ENCODE measurements around the gene IP6K2.

Gene IP6K2

GRCh38 chr3:48698891-48699290 lies 18.1 kb downstream of the IP6K2 start:
- no peak for TF ChIP-seq TEAD4 (IDR thresholded peaks at IDR 0.05)
- no peak for TF ChIP-seq EP300 (IDR thresholded peaks at IDR 0.05; ENCODE audit: borderline replicate concordance)
- no peak for TF ChIP-seq TAF1 (IDR thresholded peaks at IDR 0.05; ENCODE audit: low read depth)
- TF ChIP-seq NFIC (IDR thresholded peaks at IDR 0.05) = no peak
- TF ChIP-seq CREB1 (IDR thresholded peaks at IDR 0.05; ENCODE audit: low read depth) = no peak
- no peak for TF ChIP-seq EGR1 (IDR thresholded peaks at IDR 0.05)
- no peak for TF ChIP-seq RAD21 (IDR thresholded peaks at IDR 0.05; ENCODE audit: low read depth)
- TF ChIP-seq, protein P1, sequence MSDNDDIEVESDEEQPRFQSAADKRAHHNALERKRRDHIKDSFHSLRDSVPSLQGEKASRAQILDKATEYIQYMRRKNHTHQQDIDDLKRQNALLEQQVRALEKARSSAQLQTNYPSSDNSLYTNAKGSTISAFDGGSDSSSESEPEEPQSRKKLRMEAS (IDR thresholded peaks at IDR 0.05) = no peak
- TF ChIP-seq, protein P2, sequence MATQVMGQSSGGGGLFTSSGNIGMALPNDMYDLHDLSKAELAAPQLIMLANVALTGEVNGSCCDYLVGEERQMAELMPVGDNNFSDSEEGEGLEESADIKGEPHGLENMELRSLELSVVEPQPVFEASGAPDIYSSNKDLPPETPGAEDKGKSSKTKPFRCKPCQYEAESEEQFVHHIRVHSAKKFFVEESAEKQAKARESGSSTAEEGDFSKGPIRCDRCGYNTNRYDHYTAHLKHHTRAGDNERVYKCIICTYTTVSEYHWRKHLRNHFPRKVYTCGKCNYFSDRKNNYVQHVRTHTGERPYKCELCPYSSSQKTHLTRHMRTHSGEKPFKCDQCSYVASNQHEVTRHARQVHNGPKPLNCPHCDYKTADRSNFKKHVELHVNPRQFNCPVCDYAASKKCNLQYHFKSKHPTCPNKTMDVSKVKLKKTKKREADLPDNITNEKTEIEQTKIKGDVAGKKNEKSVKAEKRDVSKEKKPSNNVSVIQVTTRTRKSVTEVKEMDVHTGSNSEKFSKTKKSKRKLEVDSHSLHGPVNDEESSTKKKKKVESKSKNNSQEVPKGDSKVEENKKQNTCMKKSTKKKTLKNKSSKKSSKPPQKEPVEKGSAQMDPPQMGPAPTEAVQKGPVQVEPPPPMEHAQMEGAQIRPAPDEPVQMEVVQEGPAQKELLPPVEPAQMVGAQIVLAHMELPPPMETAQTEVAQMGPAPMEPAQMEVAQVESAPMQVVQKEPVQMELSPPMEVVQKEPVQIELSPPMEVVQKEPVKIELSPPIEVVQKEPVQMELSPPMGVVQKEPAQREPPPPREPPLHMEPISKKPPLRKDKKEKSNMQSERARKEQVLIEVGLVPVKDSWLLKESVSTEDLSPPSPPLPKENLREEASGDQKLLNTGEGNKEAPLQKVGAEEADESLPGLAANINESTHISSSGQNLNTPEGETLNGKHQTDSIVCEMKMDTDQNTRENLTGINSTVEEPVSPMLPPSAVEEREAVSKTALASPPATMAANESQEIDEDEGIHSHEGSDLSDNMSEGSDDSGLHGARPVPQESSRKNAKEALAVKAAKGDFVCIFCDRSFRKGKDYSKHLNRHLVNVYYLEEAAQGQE (IDR thresholded peaks at IDR 0.05; ENCODE audit: low read depth) = no peak
- no peak for TF ChIP-seq YY1 (IDR thresholded peaks at IDR 0.05; ENCODE audit: low read depth)
- no peak for TF ChIP-seq USF1 (IDR thresholded peaks at IDR 0.05)
- no peak for TF ChIP-seq ZBTB7A (IDR thresholded peaks at IDR 0.05; ENCODE audit: low read depth)
- no peak for TF ChIP-seq CEBPB (IDR thresholded peaks at IDR 0.05)

DNA sequence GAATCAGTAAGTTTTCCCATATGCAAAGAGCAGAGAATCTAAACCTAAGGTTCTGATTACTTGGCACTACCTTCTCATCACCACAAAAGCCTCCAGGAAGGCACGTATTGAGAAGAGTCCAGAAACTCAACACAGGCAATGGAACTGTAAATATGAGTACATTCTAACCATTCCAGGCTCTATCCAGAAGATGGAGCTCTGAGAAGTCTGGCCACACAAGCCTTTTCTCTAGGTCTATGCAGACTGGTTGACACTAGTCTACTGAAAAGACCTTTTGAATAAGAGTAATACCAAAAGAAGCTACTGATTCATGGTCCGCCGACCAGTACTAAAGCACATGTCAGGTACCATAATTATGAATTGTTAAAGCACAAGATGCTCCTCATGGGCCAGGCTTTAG lies 19.1 kb downstream of the IP6K2 start:
- TF ChIP-seq TEAD4 (IDR thresholded peaks at IDR 0.05) (no peak), EGR1 (IDR thresholded peaks at IDR 0.05) (no peak), USF1 (IDR thresholded peaks at IDR 0.05) (no peak), YY1 (IDR thresholded peaks at IDR 0.05; ENCODE audit: low read depth) (no peak), TCF12 (IDR thresholded peaks at IDR 0.05; ENCODE audit: low read depth) (no peak), NFIC (IDR thresholded peaks at IDR 0.05) (no peak), RAD21 (IDR thresholded peaks at IDR 0.05; ENCODE audit: low read depth) (no peak), ZBTB7A (IDR thresholded peaks at IDR 0.05; ENCODE audit: low read depth) (no peak)
- TF ChIP-seq, protein P2 (IDR thresholded peaks at IDR 0.05; ENCODE audit: low read depth) = no peak
- TF ChIP-seq, protein P1 (IDR thresholded peaks at IDR 0.05) = no peak

DNA sequence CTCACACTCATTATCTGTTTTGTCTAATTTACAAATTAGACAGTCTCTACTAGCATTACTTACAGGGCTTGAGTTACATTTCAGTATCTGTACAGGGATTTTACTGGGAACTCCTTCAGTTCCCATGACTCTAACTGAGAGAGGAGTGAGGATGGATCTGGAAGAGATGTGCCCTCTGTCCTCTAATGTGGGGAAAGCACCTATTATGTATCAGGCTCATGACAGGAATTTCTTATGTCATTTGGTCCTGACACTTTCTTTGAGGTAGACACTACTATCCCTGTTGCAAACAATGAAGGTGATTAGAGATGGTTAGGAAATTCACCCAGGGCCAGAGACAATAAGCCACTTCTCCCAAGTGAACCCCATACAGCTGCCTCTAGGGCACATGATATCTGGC lies 20.4 kb downstream of the IP6K2 start:
- TF ChIP-seq RAD21 (IDR thresholded peaks at IDR 0.05; ENCODE audit: low read depth) (no peak), USF1 (IDR thresholded peaks at IDR 0.05) (no peak), TCF12 (IDR thresholded peaks at IDR 0.05; ENCODE audit: low read depth) (no peak), NFIC (IDR thresholded peaks at IDR 0.05) (no peak), CREB1 (IDR thresholded peaks at IDR 0.05; ENCODE audit: low read depth) (no peak), EGR1 (IDR thresholded peaks at IDR 0.05) (no peak), ZBTB7A (IDR thresholded peaks at IDR 0.05; ENCODE audit: low read depth) (no peak), FOXM1 (IDR thresholded peaks at IDR 0.05; ENCODE audit: borderline replicate concordance, low read depth) (no peak), YY1 (IDR thresholded peaks at IDR 0.05; ENCODE audit: low read depth) (no peak), CEBPB (IDR thresholded peaks at IDR 0.05) (no peak), TEAD4 (IDR thresholded peaks at IDR 0.05) (no peak), EP300 (IDR thresholded peaks at IDR 0.05; ENCODE audit: borderline replicate concordance) (no peak), TAF1 (IDR thresholded peaks at IDR 0.05; ENCODE audit: low read depth) (no peak)
- TF ChIP-seq, protein P2 (IDR thresholded peaks at IDR 0.05; ENCODE audit: low read depth) = no peak
- TF ChIP-seq, protein P1 (IDR thresholded peaks at IDR 0.05) = no peak

GRCh38 chr3:48696156-48696555 lies 20.9 kb downstream of the IP6K2 start:
- no peak for TF ChIP-seq TEAD4 (IDR thresholded peaks at IDR 0.05)
- no peak for TF ChIP-seq EP300 (IDR thresholded peaks at IDR 0.05; ENCODE audit: borderline replicate concordance)
- no peak for TF ChIP-seq NFIC (IDR thresholded peaks at IDR 0.05)
- no peak for TF ChIP-seq USF1 (IDR thresholded peaks at IDR 0.05)
- TF ChIP-seq EGR1 (IDR thresholded peaks at IDR 0.05) = no peak
- TF ChIP-seq YY1 (IDR thresholded peaks at IDR 0.05; ENCODE audit: low read depth) = no peak
- no peak for TF ChIP-seq ZBTB7A (IDR thresholded peaks at IDR 0.05; ENCODE audit: low read depth)
- TF ChIP-seq CEBPB (IDR thresholded peaks at IDR 0.05) = no peak
